GM12873 (cell line): ENCODE measurements around the gene ARPC5L.

ENCODE experiments used
- CTCF ChIP-seq: IDR thresholded peaks from 2 replicates; pipeline ENCODE4 v1.5.1; 2012; ENCODE audit warnings: low read depth, mild to moderate bottlenecking, moderate library complexity, low read length, control low read depth; ENCODE audit not compliant: insufficient read depth; ENCODE audit errors: missing control alignments

Gene ARPC5L

GRCh38 chr9:124835026-124835557, 26.8 kb upstream of the ARPC5L start:
- no peak for TF ChIP-seq CTCF

GRCh38 chr9:124839612-124840299, 22.2 kb upstream of the ARPC5L start:
- TF ChIP-seq CTCF = peak; percentile 59

GRCh38 chr9:124840300-124840833, 21.6 kb upstream of the ARPC5L start:
- TF ChIP-seq CTCF = peak; percentile 49

- TF ChIP-seq CTCF = no peak
Measured at GRCh38 chr9:124841075-124841821, 20.7 kb upstream of the ARPC5L start.

- no peak for TF ChIP-seq CTCF
Measured at GRCh38 chr9:124843456-124844034, 18.4 kb upstream of the ARPC5L start.

GRCh38 chr9:124844291-124844690, 17.6 kb upstream of the ARPC5L start:
- TF ChIP-seq CTCF = no peak

GRCh38 chr9:124846969-124847368, 15.0 kb upstream of the ARPC5L start:
- no peak for TF ChIP-seq CTCF
